Measurements from ENCODE around the gene C1QTNF5.

C1QTNF5 gene

GRCh38 chr11:119350302-119350701, 9.6 kb upstream of the C1QTNF5 start:
- peaks cover 0 to 39% (median 1%) of the 10 kb centered on the region in 3 experiments for H3K27me3 ChIP-seq (ENCODE audit: control insufficient read depth in 3 of 3, insufficient read depth in 3 of 3, low read depth in 1 of 3, low read length in 3 of 3)
- no peaks in the 10 kb centered on the region for H3K36me3 ChIP-seq (replicated peaks in 1 of 2; ENCODE audit: control insufficient read depth in 2 of 2, insufficient read depth in 2 of 2, low read length in 2 of 2)
- H2BK120ac ChIP-seq (ENCODE audit: low read depth, low read length) = no peak overlapping the region
- no peak overlapping the region for H2AK5ac ChIP-seq (ENCODE audit: low read depth, low read length)
- no peak overlapping the region for H3K14ac ChIP-seq (ENCODE audit: low read length)
- H3K9me3 ChIP-seq (replicated peaks in 1 of 2; ENCODE audit: control insufficient read depth in 2 of 2, insufficient read depth in 1 of 2, low read depth in 1 of 2, low read length in 2 of 2) = peaks cover 0 to 1% of the 10 kb centered on the region in 2 donors
- H3K79me1 ChIP-seq (ENCODE audit: low read depth, low read length) = no peaks in the 10 kb centered on the region
- H2BK15ac ChIP-seq (ENCODE audit: low read length) = no peak overlapping the region
- no peak overlapping the region for H2AFZ ChIP-seq (ENCODE audit: low read length)
- no peak overlapping the region for H4K91ac ChIP-seq (ENCODE audit: low read depth, low read length, poor library complexity)
- peaks cover 9 to 19% of the 10 kb centered on the region in 2 donors for H3K4me1 ChIP-seq (ENCODE audit: control insufficient read depth in 2 of 2, insufficient read depth in 1 of 2, low read depth in 1 of 2, low read length in 2 of 2)
- H3K4ac ChIP-seq (ENCODE audit: low read length) = no peak overlapping the region
- DNase-seq (ENCODE audit: low spot score) = no peak
- no peak overlapping the region for H3K4me3 ChIP-seq (ENCODE audit: low read length in 2 of 2)
- no peak overlapping the region for H4K8ac ChIP-seq (ENCODE audit: low read depth, low read length)
- no peak overlapping the region for H2BK5ac ChIP-seq (ENCODE audit: low read length)
- no CpG with 5 or more reads among the region's 6 CpGs for WGBS, 2 donors (ENCODE audit: extremely low coverage in 2 of 2, insufficient read length in 2 of 2, insufficient replicate concordance in 1 of 2)
- no peak overlapping the region for H3K4me2 ChIP-seq (ENCODE audit: insufficient read depth, low read length, poor library complexity, severe bottlenecking)
- H3K27ac ChIP-seq (replicated peaks; ENCODE audit: low read length) = no peak overlapping the region
- no peak overlapping the region for H2BK12ac ChIP-seq (ENCODE audit: low read length)
- H3K9ac ChIP-seq (ENCODE audit: low read depth, low read length, poor library complexity) = no peak overlapping the region
- no peak overlapping the region for H3K23ac ChIP-seq (ENCODE audit: low read depth, low read length, poor library complexity)
- peak overlapping the region; percentile 59 for H3K18ac ChIP-seq (ENCODE audit: low read length)

GRCh38 chr11:119347940-119348605, 7.4 kb upstream of the C1QTNF5 start:
- Histone ChIP-seq H4K91ac (ENCODE audit: low read depth, low read length, poor library complexity) (no peak overlapping the region), H3K36me3 (replicated peaks in 1 of 2; ENCODE audit: control insufficient read depth in 2 of 2, insufficient read depth in 2 of 2, low read length in 2 of 2) (no peaks in the 10 kb centered on the region), H3K9me3 (replicated peaks in 1 of 2; ENCODE audit: control insufficient read depth in 2 of 2, insufficient read depth in 1 of 2, low read depth in 1 of 2, low read length in 2 of 2) (peaks cover 0 to 1% of the 10 kb centered on the region in 2 donors), H4K8ac (ENCODE audit: low read depth, low read length) (no peak overlapping the region), H3K79me1 (ENCODE audit: low read depth, low read length) (no peaks in the 10 kb centered on the region), H2BK5ac (ENCODE audit: low read length) (no peak overlapping the region), H2BK120ac (ENCODE audit: low read depth, low read length) (no peak overlapping the region), H3K4me3 (ENCODE audit: low read length in 2 of 2) (no peak overlapping the region), H3K4me1 (ENCODE audit: control insufficient read depth in 2 of 2, insufficient read depth in 1 of 2, low read depth in 1 of 2, low read length in 2 of 2) (peaks cover 7 to 11% of the 10 kb centered on the region in 2 donors), H2BK15ac (ENCODE audit: low read length) (peak overlapping the region; percentile 35), H3K27ac (replicated peaks; ENCODE audit: low read length) (no peak overlapping the region), H3K23ac (ENCODE audit: low read depth, low read length, poor library complexity) (no peak overlapping the region), H3K14ac (ENCODE audit: low read length) (no peak overlapping the region), H2BK12ac (ENCODE audit: low read length) (no peak overlapping the region), H3K4ac (ENCODE audit: low read length) (no peak overlapping the region), H3K9ac (ENCODE audit: low read depth, low read length, poor library complexity) (no peak overlapping the region), H3K4me2 (ENCODE audit: insufficient read depth, low read length, poor library complexity, severe bottlenecking) (no peak overlapping the region), H2AK5ac (ENCODE audit: low read depth, low read length) (no peak overlapping the region), H3K18ac (ENCODE audit: low read length) (no peak overlapping the region), H2AFZ (ENCODE audit: low read length) (no peak overlapping the region), H3K27me3 (ENCODE audit: control insufficient read depth in 3 of 3, insufficient read depth in 3 of 3, low read depth in 1 of 3, low read length in 3 of 3) (peaks cover 0 to 53% (median 5%) of the 10 kb centered on the region in 3 experiments)
- no CpG with 5 or more reads among the region's 16 CpGs for WGBS, 2 donors (ENCODE audit: extremely low coverage in 2 of 2, insufficient read length in 2 of 2, insufficient replicate concordance in 1 of 2)
- DNase-seq (ENCODE audit: low spot score) = no peak

GRCh38 chr11:119347242-119347641, 6.6 kb upstream of the C1QTNF5 start:
- DNase-seq (ENCODE audit: low spot score) = no peak
- H3K4me2 ChIP-seq (ENCODE audit: insufficient read depth, low read length, poor library complexity, severe bottlenecking) = no peak overlapping the region
- no peak overlapping the region for H3K23ac ChIP-seq (ENCODE audit: low read depth, low read length, poor library complexity)
- no peak overlapping the region for H3K27ac ChIP-seq (replicated peaks; ENCODE audit: low read length)
- no peaks in the 10 kb centered on the region for H3K79me1 ChIP-seq (ENCODE audit: low read depth, low read length)
- no peak overlapping the region for H2BK12ac ChIP-seq (ENCODE audit: low read length)
- H2AK5ac ChIP-seq (ENCODE audit: low read depth, low read length) = no peak overlapping the region
- H3K9me3 ChIP-seq (replicated peaks in 1 of 2; ENCODE audit: control insufficient read depth in 2 of 2, insufficient read depth in 1 of 2, low read depth in 1 of 2, low read length in 2 of 2) = peaks cover 0 to 1% of the 10 kb centered on the region in 2 donors
- H3K18ac ChIP-seq (ENCODE audit: low read length) = no peak overlapping the region
- H4K91ac ChIP-seq (ENCODE audit: low read depth, low read length, poor library complexity) = no peak overlapping the region
- no peak overlapping the region for H2BK120ac ChIP-seq (ENCODE audit: low read depth, low read length)
- H2BK5ac ChIP-seq (ENCODE audit: low read length) = no peak overlapping the region
- H3K4ac ChIP-seq (ENCODE audit: low read length) = no peak overlapping the region
- no peak overlapping the region for H3K14ac ChIP-seq (ENCODE audit: low read length)
- no peak overlapping the region for H2BK15ac ChIP-seq (ENCODE audit: low read length)
- H3K4me3 ChIP-seq (ENCODE audit: low read length in 2 of 2) = no peak overlapping the region
- WGBS, 2 donors (ENCODE audit: extremely low coverage in 2 of 2, insufficient read length in 2 of 2, insufficient replicate concordance in 1 of 2) = no CpG with 5 or more reads among the region's 2 CpGs
- H2AFZ ChIP-seq (ENCODE audit: low read length) = no peak overlapping the region
- H3K36me3 ChIP-seq (replicated peaks in 1 of 2; ENCODE audit: control insufficient read depth in 2 of 2, insufficient read depth in 2 of 2, low read length in 2 of 2) = no peaks in the 10 kb centered on the region
- peaks cover 5 to 6% of the 10 kb centered on the region in 2 donors for H3K4me1 ChIP-seq (ENCODE audit: control insufficient read depth in 2 of 2, insufficient read depth in 1 of 2, low read depth in 1 of 2, low read length in 2 of 2)
- no peak overlapping the region for H3K9ac ChIP-seq (ENCODE audit: low read depth, low read length, poor library complexity)
- peaks cover 0 to 61% (median 9%) of the 10 kb centered on the region in 3 experiments for H3K27me3 ChIP-seq (ENCODE audit: control insufficient read depth in 3 of 3, insufficient read depth in 3 of 3, low read depth in 1 of 3, low read length in 3 of 3)
- no peak overlapping the region for H4K8ac ChIP-seq (ENCODE audit: low read depth, low read length)

- Histone ChIP-seq H2BK12ac (ENCODE audit: low read length) (peak within 1 kb of the TSS; percentile 98), H2AK5ac (ENCODE audit: low read depth, low read length) (peak within 1 kb of the TSS; percentile 3), H3K4me3 (ENCODE audit: low read length in 2 of 2) (no peak within 1 kb of the TSS), H3K36me3 (replicated peaks in 1 of 2; ENCODE audit: control insufficient read depth in 2 of 2, insufficient read depth in 2 of 2, low read length in 2 of 2) (no peaks in the 10 kb centered on the region), H3K14ac (ENCODE audit: low read length) (no peak within 1 kb of the TSS), H3K27me3 (ENCODE audit: control insufficient read depth in 3 of 3, insufficient read depth in 3 of 3, low read depth in 1 of 3, low read length in 3 of 3) (peaks cover 0 to 65% (median 14%) of the 10 kb centered on the region in 3 experiments), H3K27ac (replicated peaks; ENCODE audit: low read length) (no peak within 1 kb of the TSS), H4K8ac (ENCODE audit: low read depth, low read length) (no peak within 1 kb of the TSS), H4K91ac (ENCODE audit: low read depth, low read length, poor library complexity) (no peak within 1 kb of the TSS), H3K4me1 (ENCODE audit: control insufficient read depth in 2 of 2, insufficient read depth in 1 of 2, low read depth in 1 of 2, low read length in 2 of 2) (peaks cover 2 to 7% of the 10 kb centered on the region in 2 donors), H3K18ac (ENCODE audit: low read length) (peak within 1 kb of the TSS; percentile 55), H2BK5ac (ENCODE audit: low read length) (no peak within 1 kb of the TSS), H2BK120ac (ENCODE audit: low read depth, low read length) (peak within 1 kb of the TSS; percentile 58), H3K9me3 (replicated peaks in 1 of 2; ENCODE audit: control insufficient read depth in 2 of 2, insufficient read depth in 1 of 2, low read depth in 1 of 2, low read length in 2 of 2) (peaks cover 0 to 1% of the 10 kb centered on the region in 2 donors), H3K9ac (ENCODE audit: low read depth, low read length, poor library complexity) (peak within 1 kb of the TSS; percentile 54), H3K79me1 (ENCODE audit: low read depth, low read length) (no peaks in the 10 kb centered on the region), H2BK15ac (ENCODE audit: low read length) (peak within 1 kb of the TSS; percentile 93), H3K23ac (ENCODE audit: low read depth, low read length, poor library complexity) (no peak within 1 kb of the TSS), H3K4me2 (ENCODE audit: insufficient read depth, low read length, poor library complexity, severe bottlenecking) (no peak within 1 kb of the TSS), H3K4ac (ENCODE audit: low read length) (no peak within 1 kb of the TSS), H2AFZ (ENCODE audit: low read length) (no peak within 1 kb of the TSS)
- no peak for DNase-seq (ENCODE audit: low spot score)
- WGBS, 2 donors (ENCODE audit: extremely low coverage in 2 of 2, insufficient read length in 2 of 2, insufficient replicate concordance in 1 of 2) = no CpG with 5 or more reads among the region's 6 CpGs
Observed at GRCh38 chr11:119346605-119347004, 5.9 kb upstream of the C1QTNF5 start, which contains the start of gene MFRP. Gene MFRP, minus strand, starts transcription at chr11:119346705. Its CDS starts 192 bp downstream, at chr11:119346513.
